HepG2 (cell line): Measurements from ENCODE around the gene CEBPA. TPM values are rescaled to one million over a fixed set of nuclear protein-coding genes. Genes with fewer than 3 reads are reported as not detected.

ENCODE experiments used
- BRCA1 ChIP-seq: sonication (generic); formaldehyde crosslinking; IDR thresholded peaks from 2 replicates; pipeline ENCODE4 v1.4.0; 2020; ENCODE audit warnings: missing genetic modification reagents
- CCAR2 ChIP-seq: fragments of 200-400 bp; formaldehyde crosslinking; optimal IDR thresholded peaks from 2 replicates; pipeline ENCODE3; 2018; ENCODE audit warnings: low read depth, mild to moderate bottlenecking, low read length, moderate library complexity
- DR1 ChIP-seq: sonication (generic); formaldehyde crosslinking; IDR thresholded peaks from 2 replicates; pipeline ENCODE4 v1.8.0; 2021; ENCODE audit warnings: mild to moderate bottlenecking, missing genetic modification reagents, inconsistent platforms
- HNRNPLL ChIP-seq: fragments of 200-400 bp; formaldehyde crosslinking; IDR thresholded peaks from 2 replicates; pipeline ENCODE4 v1.6.1; 2017; ENCODE audit warnings: mild to moderate bottlenecking, low read depth, low read length; ENCODE audit not compliant: poor library complexity, severe bottlenecking
- MAX ChIP-seq: IDR thresholded peaks from 2 replicates; pipeline ENCODE4 v1.6.1; 2012; ENCODE audit warnings: inconsistent platforms
- NCOA5 ChIP-seq: sonication (generic); formaldehyde crosslinking; IDR thresholded peaks from 2 replicates; pipeline ENCODE4 v1.4.0; 2020; ENCODE audit warnings: missing genetic modification reagents
- NCOR1 ChIP-seq: fragments of 200-600 bp; sonication (generic); IDR thresholded peaks from 2 replicates; pipeline ENCODE4 v1.7.0; 2017; ENCODE audit warnings: antibody characterized with exemption, low read length, borderline replicate concordance
- RXRB ChIP-seq: IDR thresholded peaks from 2 replicates; pipeline ENCODE4 v1.6.1; 2016; ENCODE audit warnings: borderline replicate concordance, missing genetic modification reagents, missing compliant biosample characterization
- ZBTB43 ChIP-seq: sonication (generic); formaldehyde crosslinking; conservative IDR thresholded peaks from 2 replicates; pipeline ENCODE4 v1.4.0; 2020; ENCODE audit warnings: missing genetic modification reagents
- ZNF160 ChIP-seq: sonication (generic); formaldehyde crosslinking; IDR thresholded peaks from 2 replicates; pipeline ENCODE4 v1.8.0; 2022; ENCODE audit warnings: mild to moderate bottlenecking, inconsistent platforms, missing genetic modification reagents
- ZNF292 ChIP-seq: sonication (generic); formaldehyde crosslinking; IDR thresholded peaks from 2 replicates; pipeline ENCODE4 v1.8.1; 2022; ENCODE audit warnings: mild to moderate bottlenecking, low read depth, missing genetic modification reagents, borderline replicate concordance
- ZNF326 ChIP-seq: sonication (generic); formaldehyde crosslinking; IDR thresholded peaks from 2 replicates; pipeline ENCODE4 v1.4.0; 2020; ENCODE audit warnings: missing genetic modification reagents, borderline replicate concordance
- ZNF468 ChIP-seq: sonication (generic); formaldehyde crosslinking; IDR thresholded peaks from 2 replicates; pipeline ENCODE4 v1.8.0; 2022; ENCODE audit warnings: mild to moderate bottlenecking, moderate library complexity, missing genetic modification reagents
- ZNF646 ChIP-seq: sonication (generic); formaldehyde crosslinking; IDR thresholded peaks from 2 replicates; pipeline ENCODE4 v1.9.0; 2021; ENCODE audit warnings: mild to moderate bottlenecking, missing genetic modification reagents
- ZNF749 ChIP-seq: sonication (generic); formaldehyde crosslinking; IDR thresholded peaks from 2 replicates; pipeline ENCODE4 v1.8.0; 2022; ENCODE audit warnings: mild to moderate bottlenecking, missing genetic modification reagents, moderate library complexity, borderline replicate concordance
- ZNF768 ChIP-seq: sonication (generic); formaldehyde crosslinking; IDR thresholded peaks from 2 replicates; pipeline ENCODE4 v1.4.0; 2020; ENCODE audit warnings: missing genetic modification reagents
- ZNF839 ChIP-seq: sonication (generic); formaldehyde crosslinking; IDR thresholded peaks from 2 replicates; pipeline ENCODE4 v1.4.0; 2020; ENCODE audit warnings: missing genetic modification reagents, mild to moderate bottlenecking, borderline replicate concordance
- polyA plus RNA-seq, 8 experiments: library from polyadenylated mRNA; depleted of rRNA in 3 of 8; stranded (reverse) in 7 of 8; unstranded in 1 of 8; fragments of >200 nt; fragmentation: Illumina TruSeq in 4 of 8; extraction: Trizol in 4 of 8; gene quantifications; 2 replicates each; pipeline versions ENCODE4 v1.2.1 to v1.2.3, GENCODE V29; 2011 to 2016; ENCODE audit warnings: low read depth in 4 of 8, missing spikeins in 1 of 8, mixed read lengths in 1 of 8; ENCODE audit not compliant: insufficient read depth in 1 of 8
- total RNA-seq, 5 experiments: library from RNA; depleted of rRNA; stranded (reverse); fragments of >200 nt; fragmentation: Illumina TruSeq; extraction: Trizol; gene quantifications; 2 replicates each; pipeline ENCODE4 v1.2.3, GENCODE V29; 2016; ENCODE audit warnings: low read depth in 1 of 5

Gene CEBPA
- total and polyA plus RNA-seq, 2 of the 13 experiments (the other 11 are each of a cell fraction or from before 2014, with no cell fraction given), result 24.8 to 103 TPM

GRCh38 chr19:33275933-33276619, 26.3 kb downstream of the CEBPA start (continued):
- peak; percentile 81 for TF ChIP-seq ZNF646 (CRISPR knock-in tag)
- TF ChIP-seq BRCA1 (CRISPR knock-in tag), result 0 out of 2 replicates have a peak, but pooled peaks have one; percentile 59
- 0 out of 2 replicates have a peak, but pooled peaks have one; percentile 64 for TF ChIP-seq NCOA5 (CRISPR knock-in tag)
- no peak for TF ChIP-seq ZNF839 (CRISPR knock-in tag)
- peak; percentile 100 for TF ChIP-seq RXRB (CRISPR knock-in tag)
- no peak; the same call in 1 of the 2 replicates for TF ChIP-seq ZNF749 (CRISPR knock-in tag)
- TF ChIP-seq DR1 (CRISPR knock-in tag), result peak; percentile 57; the same call in 1 of the 2 replicates
- peak; percentile 68 for TF ChIP-seq CCAR2
- TF ChIP-seq ZNF292 (CRISPR knock-in tag), result peak; percentile 98
- peak; percentile 58 for TF ChIP-seq ZNF768 (CRISPR knock-in tag)
- TF ChIP-seq NCOR1, result peak; percentile 90; the same call in 1 of the 2 replicates
- peak; percentile 86 for TF ChIP-seq ZBTB43 (CRISPR knock-in tag)
- no peak for TF ChIP-seq ZNF326 (CRISPR knock-in tag)
- TF ChIP-seq ZNF160 (CRISPR knock-in tag), result peak; percentile 94
- peak; percentile 97 for TF ChIP-seq MAX
- TF ChIP-seq HNRNPLL, result peak; percentile 65
- no peak for TF ChIP-seq ZNF468 (CRISPR knock-in tag)
